Mesenchymal stem cell (in vitro differentiated cells and primary cell): ENCODE data around the gene KIAA1217.
A peak's percentile ranks its signal among the peaks of the same experiment; 100 is the strongest.

ENCODE experiments used
- DNase-seq: peaks from one replicate; pipeline ENCODE4 v3.0.0-alpha.2; 2013
- H2AFZ ChIP-seq: one replicate; pipeline ENCODE4 v1.6.1; 2013; ENCODE audit warnings: low read depth, mild to moderate bottlenecking, control low read depth, inconsistent platforms, low read length, moderate library complexity
- H2AK5ac ChIP-seq: 2 replicates; pipeline ENCODE4 v1.6.1; 2013; ENCODE audit warnings: low read length, moderate library complexity, mild to moderate bottlenecking, inconsistent platforms; ENCODE audit not compliant: severe bottlenecking
- H2BK120ac ChIP-seq: one replicate; pipeline ENCODE4 v1.6.1; 2013; ENCODE audit warnings: low read depth, mild to moderate bottlenecking, inconsistent platforms, low read length, moderate library complexity
- H2BK12ac ChIP-seq, 2 experiments: one replicate each; pipeline ENCODE4 v1.6.1; 2013; ENCODE audit warnings: inconsistent platforms in 2 of 2, low read length in 2 of 2, mild to moderate bottlenecking in 2 of 2, moderate library complexity in 2 of 2, control low read depth in 1 of 2
- H2BK15ac ChIP-seq: one replicate; pipeline ENCODE4 v1.6.1; 2013; ENCODE audit warnings: mild to moderate bottlenecking, low read depth, inconsistent platforms; ENCODE audit not compliant: poor library complexity, severe bottlenecking
- H2BK5ac ChIP-seq: 2 replicates; pipeline ENCODE4 v1.6.1; 2013; ENCODE audit warnings: low read depth, mild to moderate bottlenecking, low read length, control low read depth, inconsistent platforms; ENCODE audit not compliant: poor library complexity, severe bottlenecking
- H3K14ac ChIP-seq, 2 experiments: one replicate each; pipeline ENCODE4 v1.6.1; 2013; ENCODE audit warnings: inconsistent platforms in 2 of 2, low read length in 2 of 2, control low read depth in 1 of 2, mild to moderate bottlenecking in 1 of 2, moderate library complexity in 1 of 2
- H3K18ac ChIP-seq, 2 experiments: one replicate each; pipeline ENCODE4 v1.6.1; 2013; ENCODE audit warnings: inconsistent platforms in 2 of 2, low read length in 2 of 2, control low read depth in 1 of 2, low read depth in 1 of 2, mild to moderate bottlenecking in 1 of 2
- H3K23ac ChIP-seq, 2 experiments: one replicate each; pipeline ENCODE4 v1.6.1; 2013; ENCODE audit warnings: inconsistent platforms in 2 of 2, low read length in 2 of 2, mild to moderate bottlenecking in 2 of 2, moderate library complexity in 2 of 2, control low read depth in 1 of 2
- H3K27ac ChIP-seq: 2 replicates; pipeline ENCODE4 v1.5.1; 2013; ENCODE audit warnings: mild to moderate bottlenecking, moderate library complexity, low read length, control low read depth, inconsistent platforms; ENCODE audit not compliant: poor library complexity, severe bottlenecking
- H3K27me3 ChIP-seq, 2 experiments: 2 replicates each; pipeline versions ENCODE4 v1.6.1 to v1.7.0; 2013; ENCODE audit warnings: low read length in 2 of 2, mild to moderate bottlenecking in 2 of 2, moderate library complexity in 2 of 2, control low read depth in 1 of 2, inconsistent platforms in 1 of 2; ENCODE audit not compliant: control insufficient read depth in 1 of 2, insufficient read depth in 1 of 2
- H3K36me3 ChIP-seq, 2 experiments: 2 replicates each; pipeline versions ENCODE4 v1.6.1 to v1.7.0; 2013; ENCODE audit warnings: low read length in 2 of 2, control low read depth in 1 of 2, inconsistent platforms in 1 of 2, low read depth in 1 of 2, mild to moderate bottlenecking in 1 of 2; ENCODE audit not compliant: insufficient read depth in 2 of 2, control insufficient read depth in 1 of 2
- H3K4ac ChIP-seq, 2 experiments: one replicate each; pipeline ENCODE4 v1.6.1; 2013; ENCODE audit warnings: inconsistent platforms in 2 of 2, low read length in 2 of 2, mild to moderate bottlenecking in 2 of 2, moderate library complexity in 2 of 2, control low read depth in 1 of 2, low read depth in 1 of 2
- H3K4me1 ChIP-seq: 2 replicates; pipeline ENCODE4 v1.6.1; 2013; ENCODE audit warnings: low read depth, low read length, control low read depth; ENCODE audit not compliant: control insufficient read depth, insufficient read depth
- H3K4me2 ChIP-seq: 2 replicates; pipeline ENCODE4 v1.6.1; 2013; ENCODE audit warnings: low read length, mild to moderate bottlenecking, inconsistent platforms; ENCODE audit not compliant: poor library complexity, severe bottlenecking
- H3K4me3 ChIP-seq, 2 experiments: 2 replicates each; pipeline versions ENCODE4 v1.5.1 to v1.7.0; 2013; ENCODE audit warnings: low read length in 2 of 2, mild to moderate bottlenecking in 2 of 2, control low read depth in 1 of 2, low read depth in 1 of 2; ENCODE audit not compliant: insufficient read depth in 1 of 2
- H3K79me1 ChIP-seq: replicated peaks from 2 replicates; pipeline ENCODE4 v1.6.1; 2013; ENCODE audit warnings: mild to moderate bottlenecking, control low read depth, low read length, inconsistent platforms; ENCODE audit not compliant: poor library complexity, severe bottlenecking
- H3K9ac ChIP-seq: 2 replicates; pipeline ENCODE4 v1.7.0; 2013; ENCODE audit warnings: mild to moderate bottlenecking, low read length, moderate library complexity
- H3K9me3 ChIP-seq: 2 replicates; pipeline ENCODE4 v1.7.0; 2013; ENCODE audit warnings: mild to moderate bottlenecking, low read length; ENCODE audit not compliant: control insufficient read depth
- H4K8ac ChIP-seq: one replicate; pipeline ENCODE4 v1.6.1; 2013; ENCODE audit warnings: inconsistent platforms, mild to moderate bottlenecking, low read length, moderate library complexity
- H4K91ac ChIP-seq: one replicate; pipeline ENCODE4 v1.6.1; 2013; ENCODE audit warnings: mild to moderate bottlenecking, low read length, inconsistent platforms
- WGBS: methylation state at CpG from one replicate; pipeline ENCODE4 v1.1.7; 2013; ENCODE audit warnings: mixed read lengths; 5-methylcytosine and 5-hydroxymethylcytosine counted together

KIAA1217 gene

DNA sequence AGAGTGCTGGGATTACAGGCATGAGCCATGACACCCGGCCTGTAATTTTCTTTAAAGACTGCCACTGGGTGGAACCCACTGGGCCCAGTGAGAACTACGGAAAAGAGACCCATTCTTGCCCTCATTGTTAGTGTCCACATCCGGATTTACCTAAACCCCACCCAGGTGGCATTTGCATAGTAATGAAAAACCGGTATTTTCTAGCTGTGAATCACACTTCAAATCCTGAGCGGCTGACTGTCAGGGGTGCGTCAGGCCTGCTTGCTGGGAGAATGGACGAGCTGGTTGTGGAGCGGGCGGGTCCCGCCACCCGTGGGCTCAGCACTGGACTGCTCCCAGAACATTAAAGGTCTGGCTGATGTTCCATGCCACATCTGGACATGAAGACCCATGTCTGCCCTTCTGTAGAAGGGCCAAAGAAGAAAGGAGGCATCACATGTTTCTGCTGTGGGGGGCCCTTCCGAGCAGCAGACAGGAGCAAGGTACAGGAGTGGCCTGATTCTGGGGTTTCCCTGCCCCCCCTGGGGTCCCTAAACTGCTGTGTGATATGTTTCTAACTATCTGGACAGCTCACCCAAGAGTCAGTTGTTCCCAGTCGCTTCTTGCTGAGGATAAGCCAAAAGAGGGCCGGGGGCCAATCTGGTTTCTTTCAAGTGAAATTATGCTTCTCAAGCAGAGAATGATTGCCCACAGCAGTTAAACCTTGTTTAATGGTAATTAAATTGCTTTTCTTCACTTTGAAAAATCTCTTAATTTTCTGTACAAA, 46.4 kb downstream of the KIAA1217 start:
- whole genome bisulfite sequencing: 71% methylated on average over 14 of the region's 14 CpGs
- no peak overlapping the region for H3K23ac ChIP-seq
- H4K8ac ChIP-seq: no peak overlapping the region
- H2AFZ ChIP-seq: no peak overlapping the region
- H3K4me1 ChIP-seq: no peaks in the 10 kb centered on the region
- no peak overlapping the region for H2BK12ac ChIP-seq
- H3K4ac ChIP-seq: no peak overlapping the region
- no peak overlapping the region for H3K4me2 ChIP-seq
- H3K27ac ChIP-seq: no peak overlapping the region
- H3K4me3 ChIP-seq: no peak overlapping the region
- no peak overlapping the region for H2BK5ac ChIP-seq
- peak overlapping the region; percentile 52 for H2BK15ac ChIP-seq
- no peak overlapping the region for H3K18ac ChIP-seq
- no peaks in the 10 kb centered on the region for H3K27me3 ChIP-seq
- peak overlapping the region; percentile 51 for H3K9ac ChIP-seq
- no peak overlapping the region for H4K91ac ChIP-seq
- H3K36me3 ChIP-seq: no peaks in the 10 kb centered on the region
- H3K14ac ChIP-seq: no peak overlapping the region
- H2BK120ac ChIP-seq: no peak overlapping the region
- H3K79me1 ChIP-seq: no peaks in the 10 kb centered on the region
- H3K9me3 ChIP-seq: no peaks in the 10 kb centered on the region
- no peak overlapping the region for H2AK5ac ChIP-seq
- no peak for DNase-seq

DNA sequence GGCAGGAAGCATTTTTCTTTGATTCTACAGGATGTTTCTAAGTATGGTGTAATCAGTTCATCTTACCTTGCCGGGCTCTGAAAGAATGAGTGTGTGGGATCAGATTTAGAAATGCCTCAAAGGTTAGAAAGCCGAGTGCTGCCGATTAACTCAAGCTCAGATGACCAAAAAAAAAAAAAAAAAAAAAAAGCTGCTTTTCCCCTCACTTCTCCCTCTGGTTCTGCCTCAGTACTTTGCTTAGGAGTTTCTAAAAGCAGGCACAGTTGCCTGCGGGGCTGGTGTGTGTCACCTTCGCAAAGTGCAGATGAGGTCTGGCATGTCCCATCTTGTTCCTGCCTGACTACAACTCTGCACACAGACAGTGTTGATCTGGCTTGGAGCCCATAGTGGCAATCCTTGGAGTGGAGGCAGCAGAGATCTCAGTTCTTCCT, 47.0 kb downstream of the KIAA1217 start:
- Histone ChIP-seq H3K27me3 (no peaks in the 10 kb centered on the region), H2BK5ac (no peak overlapping the region), H3K4me3 (no peak overlapping the region), H2AFZ (no peak overlapping the region), H3K4me1 (no peaks in the 10 kb centered on the region), H4K8ac (no peak overlapping the region), H2AK5ac (no peak overlapping the region), H3K18ac (no peak overlapping the region), H3K79me1 (no peaks in the 10 kb centered on the region), H4K91ac (no peak overlapping the region), H3K14ac (no peak overlapping the region), H3K9ac (peak overlapping the region; percentile 51), H3K4ac (no peak overlapping the region), H3K4me2 (no peak overlapping the region), H3K23ac (no peak overlapping the region), H3K36me3 (no peaks in the 10 kb centered on the region), H3K9me3 (no peaks in the 10 kb centered on the region), H2BK15ac (no peak overlapping the region), H2BK120ac (no peak overlapping the region), H2BK12ac (no peak overlapping the region), H3K27ac (no peak overlapping the region)
- DNase-seq: no peak
- WGBS: 54% methylated on average over 5 of the region's 5 CpGs

DNA sequence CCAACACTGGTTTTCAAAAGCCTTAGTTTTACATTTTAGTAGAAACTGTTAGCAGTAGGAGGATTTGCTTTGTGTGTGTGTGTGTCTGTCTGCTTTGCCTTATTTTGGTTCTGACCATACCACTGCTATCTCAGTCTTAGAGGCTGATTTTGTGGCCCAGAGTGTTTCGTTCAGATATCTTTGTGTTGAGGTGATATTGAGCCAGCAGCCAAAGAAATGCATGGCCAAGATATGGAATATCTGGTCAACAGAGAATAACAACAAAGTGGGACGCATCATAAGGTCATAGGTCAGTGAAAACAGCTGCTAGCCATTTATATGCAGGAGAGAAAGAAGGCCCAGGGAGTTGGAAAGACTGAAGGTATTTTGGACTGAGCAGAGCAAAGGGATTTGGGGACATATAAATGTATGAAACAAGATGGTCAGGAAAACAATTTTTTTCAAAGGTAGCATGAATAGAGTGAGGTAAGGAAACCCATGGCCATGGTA, 47.7 kb downstream of the KIAA1217 start:
- WGBS: 54% methylated on average over 2 of the region's 2 CpGs

DNA sequence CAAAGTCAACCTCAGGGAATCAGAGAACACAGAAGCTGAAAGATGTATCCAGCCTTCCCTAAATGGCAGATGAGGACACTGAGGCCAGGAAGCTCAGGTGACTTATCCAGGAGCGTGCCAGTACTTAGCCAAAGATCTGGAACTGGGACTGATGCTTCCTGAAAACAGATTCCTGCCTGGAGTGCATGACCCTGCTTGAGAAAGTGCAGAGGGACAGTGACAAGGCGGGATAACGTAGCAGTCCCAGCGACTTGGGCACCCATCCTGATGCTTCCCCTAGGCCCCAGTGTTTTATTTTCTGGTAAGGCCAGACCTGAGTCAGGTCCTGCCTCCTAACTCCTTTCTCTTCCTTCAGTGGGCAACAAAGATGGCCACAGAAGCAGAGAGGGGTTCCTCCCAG, 48.6 kb downstream of the KIAA1217 start:
- DNase-seq: no peak
- 90% methylated on average over 4 of the region's 4 CpGs for WGBS

More for the DNA sequence above, 47.7 kb downstream of the KIAA1217 start:
- Histone ChIP-seq H3K4me1 (no peaks in the 10 kb centered on the region), H3K79me1 (no peaks in the 10 kb centered on the region), H4K8ac (no peak overlapping the region), H3K27me3 (no peaks in the 10 kb centered on the region), H3K14ac (no peak overlapping the region), H3K4me3 (no peak overlapping the region), H2AK5ac (no peak overlapping the region), H2BK120ac (no peak overlapping the region), H2BK5ac (no peak overlapping the region), H2BK15ac (no peak overlapping the region), H3K4me2 (no peak overlapping the region), H3K9ac (peak overlapping the region; percentile 51), H3K23ac (no peak overlapping the region), H3K18ac (no peak overlapping the region), H3K4ac (no peak overlapping the region), H2AFZ (no peak overlapping the region), H3K9me3 (no peaks in the 10 kb centered on the region), H4K91ac (no peak overlapping the region), H2BK12ac (no peak overlapping the region), H3K27ac (no peak overlapping the region), H3K36me3 (no peaks in the 10 kb centered on the region)
- DNase-seq: no peak

More for the DNA sequence above, 48.6 kb downstream of the KIAA1217 start:
- H3K4me2 ChIP-seq: no peak overlapping the region
- H3K23ac ChIP-seq: no peak overlapping the region
- H2BK12ac ChIP-seq: no peak overlapping the region
- H2BK120ac ChIP-seq: no peak overlapping the region
- H4K8ac ChIP-seq: no peak overlapping the region
- H3K9ac ChIP-seq: no peak overlapping the region
- no peaks in the 10 kb centered on the region for H3K4me1 ChIP-seq
- H2AK5ac ChIP-seq: no peak overlapping the region
- H2BK5ac ChIP-seq: no peak overlapping the region
- H3K27me3 ChIP-seq: no peaks in the 10 kb centered on the region
- no peaks in the 10 kb centered on the region for H3K79me1 ChIP-seq
- H3K4ac ChIP-seq: no peak overlapping the region
- no peak overlapping the region for H4K91ac ChIP-seq
- H3K14ac ChIP-seq: no peak overlapping the region
- no peak overlapping the region for H3K27ac ChIP-seq
- no peak overlapping the region for H2AFZ ChIP-seq
- no peak overlapping the region for H3K18ac ChIP-seq
- no peak overlapping the region for H3K4me3 ChIP-seq
- no peak overlapping the region for H2BK15ac ChIP-seq
- H3K36me3 ChIP-seq: no peaks in the 10 kb centered on the region
- no peaks in the 10 kb centered on the region for H3K9me3 ChIP-seq
